ENCODE results near the gene SLC38A1. TPM values are rescaled to one million over a fixed set of nuclear protein-coding genes. Genes with fewer than 3 reads are reported as not detected.

Gene SLC38A1
- total RNA-seq, 2 donors from 2014 or later: 77.7 to 107 TPM

GRCh38 chr12:46261646-46262045, 7.2 kb downstream of the SLC38A1 start:
- Histone ChIP-seq H3K27me3 (ENCODE audit: control insufficient read depth, insufficient read depth, low read length, poor library complexity, severe bottlenecking) (no peaks in the 10 kb centered on the region), H3K4me1 (ENCODE audit: control insufficient read depth, insufficient read depth, low read length) (peaks cover 14% of the 10 kb centered on the region), H3K9me3 (ENCODE audit: control insufficient read depth, low read length) (no peaks in the 10 kb centered on the region), H3K9ac (ENCODE audit: extremely low read depth, low read length, poor library complexity, severe bottlenecking) (no peak overlapping the region), H3K4me3 (ENCODE audit: low read length) (peak overlapping the region; percentile 25), H3K36me3 (ENCODE audit: control insufficient read depth, insufficient read depth, low read length) (peaks cover under 1% of the 10 kb centered on the region), H3K27ac (ENCODE audit: low read depth, low read length) (no peak overlapping the region)
- Mint-ChIP-seq H3K4me1 (peaks cover 18% of the 10 kb centered on the region), H3K4me3 (no peak overlapping the region), H3K36me3 (ENCODE audit: low read depth) (peaks cover 12% of the 10 kb centered on the region), H3K9me3 (no peaks in the 10 kb centered on the region), H3K27ac (peak overlapping the region; percentile 60), H3K27me3 (ENCODE audit: insufficient read depth) (no peaks in the 10 kb centered on the region)
- DNase-seq: no peak
- 73 to 100% methylated on average over 1 to 2 of the region's 2 CpGs for WGBS, 2 experiments (ENCODE audit: insufficient coverage in 1 of 2, insufficient read length in 1 of 2)
- TF ChIP-seq, protein P1, sequence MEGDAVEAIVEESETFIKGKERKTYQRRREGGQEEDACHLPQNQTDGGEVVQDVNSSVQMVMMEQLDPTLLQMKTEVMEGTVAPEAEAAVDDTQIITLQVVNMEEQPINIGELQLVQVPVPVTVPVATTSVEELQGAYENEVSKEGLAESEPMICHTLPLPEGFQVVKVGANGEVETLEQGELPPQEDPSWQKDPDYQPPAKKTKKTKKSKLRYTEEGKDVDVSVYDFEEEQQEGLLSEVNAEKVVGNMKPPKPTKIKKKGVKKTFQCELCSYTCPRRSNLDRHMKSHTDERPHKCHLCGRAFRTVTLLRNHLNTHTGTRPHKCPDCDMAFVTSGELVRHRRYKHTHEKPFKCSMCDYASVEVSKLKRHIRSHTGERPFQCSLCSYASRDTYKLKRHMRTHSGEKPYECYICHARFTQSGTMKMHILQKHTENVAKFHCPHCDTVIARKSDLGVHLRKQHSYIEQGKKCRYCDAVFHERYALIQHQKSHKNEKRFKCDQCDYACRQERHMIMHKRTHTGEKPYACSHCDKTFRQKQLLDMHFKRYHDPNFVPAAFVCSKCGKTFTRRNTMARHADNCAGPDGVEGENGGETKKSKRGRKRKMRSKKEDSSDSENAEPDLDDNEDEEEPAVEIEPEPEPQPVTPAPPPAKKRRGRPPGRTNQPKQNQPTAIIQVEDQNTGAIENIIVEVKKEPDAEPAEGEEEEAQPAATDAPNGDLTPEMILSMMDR (conservative IDR thresholded peaks at IDR 0.05): no peak

GRCh38 chr12:46260913-46261476, 7.8 kb downstream of the SLC38A1 start:
- H3K27ac Mint-ChIP-seq: no peak overlapping the region
- H3K4me1 ChIP-seq (ENCODE audit: control insufficient read depth, insufficient read depth, low read length): peaks cover 14% of the 10 kb centered on the region
- H3K27me3 ChIP-seq (ENCODE audit: control insufficient read depth, insufficient read depth, low read length, poor library complexity, severe bottlenecking): no peaks in the 10 kb centered on the region
- 62 to 69% methylated on average over 2 of the region's 2 CpGs for WGBS, 2 experiments (ENCODE audit: insufficient coverage in 1 of 2, insufficient read length in 1 of 2)
- H3K4me3 ChIP-seq (ENCODE audit: low read length): peak overlapping the region; percentile 25
- peaks cover 4% of the 10 kb centered on the region for H3K36me3 ChIP-seq (ENCODE audit: control insufficient read depth, insufficient read depth, low read length)
- H3K4me1 Mint-ChIP-seq: peaks cover 18% of the 10 kb centered on the region
- H3K9ac ChIP-seq (ENCODE audit: extremely low read depth, low read length, poor library complexity, severe bottlenecking): no peak overlapping the region
- H3K27me3 Mint-ChIP-seq (ENCODE audit: insufficient read depth): no peaks in the 10 kb centered on the region
- no peak overlapping the region for H3K4me3 Mint-ChIP-seq
- TF ChIP-seq, protein P1 (conservative IDR thresholded peaks at IDR 0.05): no peak
- no peak for DNase-seq
- no peaks in the 10 kb centered on the region for H3K9me3 ChIP-seq (ENCODE audit: control insufficient read depth, low read length)
- H3K27ac ChIP-seq (ENCODE audit: low read depth, low read length): peak overlapping the region; percentile 3
- no peaks in the 10 kb centered on the region for H3K9me3 Mint-ChIP-seq
- H3K36me3 Mint-ChIP-seq (ENCODE audit: low read depth): peaks cover 15% of the 10 kb centered on the region

DNA sequence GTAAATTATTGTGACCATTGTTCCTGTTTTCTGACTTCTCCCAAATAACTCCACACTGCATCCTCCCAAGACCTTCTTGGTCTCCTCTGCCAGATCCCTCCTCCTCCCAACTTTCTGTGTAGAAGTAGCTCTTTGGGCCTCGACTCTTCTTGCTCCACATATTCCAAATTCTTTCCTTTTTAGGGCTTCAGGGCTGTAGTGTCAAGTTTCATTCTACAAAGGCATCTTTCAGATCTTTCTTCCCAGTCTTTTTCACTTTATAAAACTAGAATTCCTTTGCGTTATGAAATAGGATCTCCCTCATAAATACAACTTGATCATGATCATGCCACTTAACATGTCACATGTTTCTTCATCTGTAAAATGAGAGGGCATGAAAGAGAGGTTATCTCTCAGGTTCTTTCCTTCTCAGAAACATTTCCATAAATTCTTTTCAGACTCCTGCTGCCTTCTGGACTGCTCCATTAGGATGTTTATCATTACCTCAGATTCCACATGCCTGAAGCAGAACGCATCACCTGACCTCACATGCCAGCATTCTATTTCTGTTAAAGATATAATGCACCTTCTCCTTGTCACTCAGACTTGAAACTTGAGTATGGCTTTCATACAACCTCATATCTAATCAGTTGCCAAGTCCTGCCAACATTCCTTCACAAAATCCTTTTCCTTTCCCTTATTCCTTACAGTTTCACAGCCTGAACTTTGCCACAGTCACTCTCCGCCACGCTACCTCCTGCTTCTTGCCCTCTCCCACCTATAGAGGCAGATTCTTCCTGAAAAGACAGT, 8.5 kb downstream of the SLC38A1 start:
- Mint-ChIP-seq H3K9me3 (peaks cover 2% of the 10 kb centered on the region), H3K4me1 (peaks cover 18% of the 10 kb centered on the region), H3K27me3 (ENCODE audit: insufficient read depth) (no peaks in the 10 kb centered on the region), H3K27ac (no peak overlapping the region), H3K4me3 (no peak overlapping the region), H3K36me3 (ENCODE audit: low read depth) (peaks cover 19% of the 10 kb centered on the region)
- no peak for DNase-seq
- Histone ChIP-seq H3K27me3 (ENCODE audit: control insufficient read depth, insufficient read depth, low read length, poor library complexity, severe bottlenecking) (no peaks in the 10 kb centered on the region), H3K9me3 (ENCODE audit: control insufficient read depth, low read length) (peaks cover 4% of the 10 kb centered on the region), H3K9ac (ENCODE audit: extremely low read depth, low read length, poor library complexity, severe bottlenecking) (no peak overlapping the region), H3K4me3 (ENCODE audit: low read length) (peak overlapping the region; percentile 25), H3K36me3 (ENCODE audit: control insufficient read depth, insufficient read depth, low read length) (peaks cover 9% of the 10 kb centered on the region), H3K27ac (ENCODE audit: low read depth, low read length) (peak overlapping the region; percentile 3), H3K4me1 (ENCODE audit: control insufficient read depth, insufficient read depth, low read length) (peaks cover 14% of the 10 kb centered on the region)
- 58 to 79% methylated on average over 4 to 5 of the region's 5 CpGs for WGBS, 2 experiments (ENCODE audit: insufficient coverage in 1 of 2, insufficient read length in 1 of 2)
- TF ChIP-seq, protein P1 (conservative IDR thresholded peaks at IDR 0.05): no peak

All from endodermal cell (in vitro differentiated cells).